Measurements from ENCODE around the gene PGLYRP3.

DNA sequence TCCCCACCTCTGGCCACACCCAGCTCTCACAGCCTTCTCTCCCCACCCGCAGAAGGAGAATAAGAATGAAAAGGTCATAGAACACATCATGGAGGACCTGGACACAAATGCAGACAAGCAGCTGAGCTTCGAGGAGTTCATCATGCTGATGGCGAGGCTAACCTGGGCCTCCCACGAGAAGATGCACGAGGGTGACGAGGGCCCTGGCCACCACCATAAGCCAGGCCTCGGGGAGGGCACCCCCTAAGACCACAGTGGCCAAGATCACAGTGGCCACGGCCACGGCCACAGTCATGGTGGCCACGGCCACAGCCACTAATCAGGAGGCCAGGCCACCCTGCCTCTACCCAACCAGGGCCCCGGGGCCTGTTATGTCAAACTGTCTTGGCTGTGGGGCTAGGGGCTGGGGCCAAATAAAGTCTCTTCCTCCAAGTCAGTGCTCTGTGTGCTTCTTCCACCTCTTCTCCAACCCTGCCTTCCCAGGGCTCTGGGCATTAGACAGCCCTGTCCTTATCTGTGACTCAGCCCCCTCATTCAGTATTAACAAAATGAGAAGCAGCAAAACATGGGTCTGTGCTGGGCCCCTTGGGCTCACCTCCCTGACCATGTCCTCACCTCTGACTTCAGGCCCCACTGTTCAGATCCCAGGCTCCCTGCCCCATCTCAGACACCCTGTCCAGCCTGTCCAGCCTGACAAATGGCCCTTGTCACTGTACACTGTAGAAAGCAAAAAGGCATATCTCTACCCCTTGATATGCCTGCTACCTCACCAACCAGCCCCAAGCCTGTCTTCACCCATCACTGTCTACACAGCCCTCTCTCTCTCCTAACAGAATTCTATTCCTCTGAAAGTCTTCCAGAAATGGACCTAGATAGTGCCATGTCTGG is 48.1 kb upstream of the PGLYRP3 start:
- no peak; the same call in 1 of the 2 replicates for TF ChIP-seq POLR2AphosphoS5 (IDR thresholded peaks at IDR 0.05; ENCODE audit: low read depth)
- TF ChIP-seq, protein P1, sequence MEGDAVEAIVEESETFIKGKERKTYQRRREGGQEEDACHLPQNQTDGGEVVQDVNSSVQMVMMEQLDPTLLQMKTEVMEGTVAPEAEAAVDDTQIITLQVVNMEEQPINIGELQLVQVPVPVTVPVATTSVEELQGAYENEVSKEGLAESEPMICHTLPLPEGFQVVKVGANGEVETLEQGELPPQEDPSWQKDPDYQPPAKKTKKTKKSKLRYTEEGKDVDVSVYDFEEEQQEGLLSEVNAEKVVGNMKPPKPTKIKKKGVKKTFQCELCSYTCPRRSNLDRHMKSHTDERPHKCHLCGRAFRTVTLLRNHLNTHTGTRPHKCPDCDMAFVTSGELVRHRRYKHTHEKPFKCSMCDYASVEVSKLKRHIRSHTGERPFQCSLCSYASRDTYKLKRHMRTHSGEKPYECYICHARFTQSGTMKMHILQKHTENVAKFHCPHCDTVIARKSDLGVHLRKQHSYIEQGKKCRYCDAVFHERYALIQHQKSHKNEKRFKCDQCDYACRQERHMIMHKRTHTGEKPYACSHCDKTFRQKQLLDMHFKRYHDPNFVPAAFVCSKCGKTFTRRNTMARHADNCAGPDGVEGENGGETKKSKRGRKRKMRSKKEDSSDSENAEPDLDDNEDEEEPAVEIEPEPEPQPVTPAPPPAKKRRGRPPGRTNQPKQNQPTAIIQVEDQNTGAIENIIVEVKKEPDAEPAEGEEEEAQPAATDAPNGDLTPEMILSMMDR (IDR thresholded peaks at IDR 0.05; ENCODE audit: insufficient read depth, low read length) = no peak
- TF ChIP-seq, protein P2, sequence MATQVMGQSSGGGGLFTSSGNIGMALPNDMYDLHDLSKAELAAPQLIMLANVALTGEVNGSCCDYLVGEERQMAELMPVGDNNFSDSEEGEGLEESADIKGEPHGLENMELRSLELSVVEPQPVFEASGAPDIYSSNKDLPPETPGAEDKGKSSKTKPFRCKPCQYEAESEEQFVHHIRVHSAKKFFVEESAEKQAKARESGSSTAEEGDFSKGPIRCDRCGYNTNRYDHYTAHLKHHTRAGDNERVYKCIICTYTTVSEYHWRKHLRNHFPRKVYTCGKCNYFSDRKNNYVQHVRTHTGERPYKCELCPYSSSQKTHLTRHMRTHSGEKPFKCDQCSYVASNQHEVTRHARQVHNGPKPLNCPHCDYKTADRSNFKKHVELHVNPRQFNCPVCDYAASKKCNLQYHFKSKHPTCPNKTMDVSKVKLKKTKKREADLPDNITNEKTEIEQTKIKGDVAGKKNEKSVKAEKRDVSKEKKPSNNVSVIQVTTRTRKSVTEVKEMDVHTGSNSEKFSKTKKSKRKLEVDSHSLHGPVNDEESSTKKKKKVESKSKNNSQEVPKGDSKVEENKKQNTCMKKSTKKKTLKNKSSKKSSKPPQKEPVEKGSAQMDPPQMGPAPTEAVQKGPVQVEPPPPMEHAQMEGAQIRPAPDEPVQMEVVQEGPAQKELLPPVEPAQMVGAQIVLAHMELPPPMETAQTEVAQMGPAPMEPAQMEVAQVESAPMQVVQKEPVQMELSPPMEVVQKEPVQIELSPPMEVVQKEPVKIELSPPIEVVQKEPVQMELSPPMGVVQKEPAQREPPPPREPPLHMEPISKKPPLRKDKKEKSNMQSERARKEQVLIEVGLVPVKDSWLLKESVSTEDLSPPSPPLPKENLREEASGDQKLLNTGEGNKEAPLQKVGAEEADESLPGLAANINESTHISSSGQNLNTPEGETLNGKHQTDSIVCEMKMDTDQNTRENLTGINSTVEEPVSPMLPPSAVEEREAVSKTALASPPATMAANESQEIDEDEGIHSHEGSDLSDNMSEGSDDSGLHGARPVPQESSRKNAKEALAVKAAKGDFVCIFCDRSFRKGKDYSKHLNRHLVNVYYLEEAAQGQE (IDR thresholded peaks at IDR 0.05; ENCODE audit: insufficient replicate concordance, low read depth) = no peak
- no peak for TF ChIP-seq SPI1 (IDR thresholded peaks at IDR 0.05; ENCODE audit: borderline replicate concordance, low read depth)
- no peak for TF ChIP-seq GABPA (IDR thresholded peaks at IDR 0.05; ENCODE audit: low read depth)

Data from HL-60 (cell line).